GM19193 (cell line): ENCODE measurements around the gene JMJD4.

ENCODE experiments used
- POLR2A ChIP-seq: IDR thresholded peaks from 4 replicates; pipeline ENCODE4 v1.6.1; 2011; ENCODE audit not compliant: insufficient read depth, insufficient read length; ENCODE audit errors: extremely low read depth

JMJD4 gene

GRCh38 chr1:227762231-227762911 lies 27.3 kb upstream of the JMJD4 start:
- no peak for TF ChIP-seq POLR2A

- TF ChIP-seq POLR2A: no peak
Observed at GRCh38 chr1:227761621-227762230, 26.6 kb upstream of the JMJD4 start.

DNA sequence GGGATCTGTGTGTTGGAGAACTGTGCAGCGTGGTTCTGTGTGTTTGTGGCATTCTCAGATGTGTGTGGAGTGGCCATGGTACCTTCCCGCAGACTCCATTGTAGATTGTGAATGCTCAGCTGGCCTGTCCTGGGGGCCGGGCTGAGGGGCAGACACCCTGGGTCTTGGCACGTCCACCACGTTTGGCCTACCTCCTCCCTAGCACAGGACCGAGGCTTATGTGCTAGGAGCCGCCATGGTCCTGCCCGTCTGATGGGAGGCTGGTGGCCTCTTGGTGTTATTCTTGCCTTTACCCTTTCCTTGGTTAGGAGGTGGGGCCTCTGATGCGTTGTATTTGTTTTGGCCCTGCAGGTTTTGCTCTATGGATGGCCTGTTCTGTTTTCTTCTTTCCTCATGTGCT lies 25.3 kb upstream of the JMJD4 start:
- no peak for TF ChIP-seq POLR2A

- TF ChIP-seq POLR2A: no peak
Observed at GRCh38 chr1:227759341-227760300, 24.5 kb upstream of the JMJD4 start.

GRCh38 chr1:227758366-227758765 lies 23.3 kb upstream of the JMJD4 start:
- TF ChIP-seq POLR2A: no peak

DNA sequence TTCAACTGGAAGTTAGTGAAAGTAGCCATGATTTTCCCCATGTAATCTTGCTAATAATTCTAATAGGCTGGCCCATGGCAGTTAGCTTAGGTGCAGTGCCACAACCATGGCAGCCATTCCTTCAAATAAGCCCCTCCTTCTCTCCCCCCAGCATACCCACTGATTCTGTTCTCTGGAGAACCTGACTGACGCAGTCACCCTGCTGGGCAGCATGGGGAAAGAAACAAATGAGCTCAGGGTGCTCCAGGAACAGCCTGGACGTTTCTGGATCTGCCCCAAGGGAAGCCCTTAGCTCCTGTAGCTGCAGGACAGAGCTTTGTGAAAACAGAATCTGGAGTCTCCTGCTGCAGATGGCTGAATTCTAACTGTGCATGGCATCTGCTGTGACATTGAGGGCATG lies 22.7 kb upstream of the JMJD4 start:
- TF ChIP-seq POLR2A: no peak

DNA sequence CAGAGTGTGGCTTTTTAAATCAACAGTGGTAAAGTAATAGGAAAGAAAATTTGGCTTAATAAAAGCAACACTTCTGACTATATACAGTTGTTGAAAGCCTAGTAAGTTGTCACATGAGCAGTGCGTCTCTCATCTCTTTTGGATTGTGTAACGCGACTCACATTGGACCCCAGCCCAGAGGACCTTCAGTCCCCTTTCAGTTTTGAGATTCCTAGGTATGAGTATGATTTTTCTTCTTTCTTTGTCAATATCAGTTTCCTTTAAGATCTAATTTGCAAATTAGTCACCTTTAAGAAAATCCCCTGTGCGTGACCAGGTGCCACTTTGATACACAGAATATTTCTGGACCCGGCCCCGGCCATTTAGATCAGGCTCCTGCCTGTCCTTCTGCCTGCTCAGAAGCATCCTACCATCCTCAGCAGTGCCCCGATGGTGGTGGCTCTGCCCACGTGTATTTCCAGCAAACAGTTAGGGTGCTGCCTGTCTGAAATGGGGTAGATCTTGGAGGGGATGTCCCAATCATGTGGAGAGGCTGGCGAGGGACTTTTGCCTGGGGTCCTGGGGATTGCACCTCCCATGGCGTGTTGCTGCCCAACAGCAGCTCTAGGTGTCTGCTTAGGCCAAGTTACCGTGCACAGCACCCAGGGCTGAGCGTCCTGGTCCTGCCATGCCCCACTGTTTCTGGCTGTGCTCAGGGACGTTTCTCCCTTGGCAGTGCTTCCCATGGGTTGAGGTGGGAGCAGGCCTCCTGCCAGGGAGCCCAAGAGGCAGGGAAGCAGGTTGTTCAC lies 21.3 kb upstream of the JMJD4 start:
- no peak for TF ChIP-seq POLR2A

DNA sequence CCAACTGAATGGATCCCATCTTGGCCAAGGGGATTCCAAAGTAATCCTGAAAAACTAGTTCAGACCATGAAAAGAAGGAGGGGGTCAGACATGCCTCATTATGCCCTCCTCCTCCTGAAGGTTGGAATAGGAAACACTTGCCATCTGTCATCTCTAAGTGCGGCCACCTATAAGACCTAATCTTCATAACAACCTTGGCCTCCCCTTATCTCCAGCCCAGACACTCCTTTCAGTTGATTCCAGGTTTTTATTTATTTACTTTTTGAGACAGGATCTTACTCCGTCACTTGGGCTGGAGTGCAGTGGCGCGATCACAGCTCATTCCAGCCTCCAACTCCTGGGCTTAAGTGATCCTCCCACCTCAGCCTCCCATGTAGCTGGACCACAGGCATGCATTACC lies 19.9 kb upstream of the JMJD4 start:
- no peak for TF ChIP-seq POLR2A

DNA sequence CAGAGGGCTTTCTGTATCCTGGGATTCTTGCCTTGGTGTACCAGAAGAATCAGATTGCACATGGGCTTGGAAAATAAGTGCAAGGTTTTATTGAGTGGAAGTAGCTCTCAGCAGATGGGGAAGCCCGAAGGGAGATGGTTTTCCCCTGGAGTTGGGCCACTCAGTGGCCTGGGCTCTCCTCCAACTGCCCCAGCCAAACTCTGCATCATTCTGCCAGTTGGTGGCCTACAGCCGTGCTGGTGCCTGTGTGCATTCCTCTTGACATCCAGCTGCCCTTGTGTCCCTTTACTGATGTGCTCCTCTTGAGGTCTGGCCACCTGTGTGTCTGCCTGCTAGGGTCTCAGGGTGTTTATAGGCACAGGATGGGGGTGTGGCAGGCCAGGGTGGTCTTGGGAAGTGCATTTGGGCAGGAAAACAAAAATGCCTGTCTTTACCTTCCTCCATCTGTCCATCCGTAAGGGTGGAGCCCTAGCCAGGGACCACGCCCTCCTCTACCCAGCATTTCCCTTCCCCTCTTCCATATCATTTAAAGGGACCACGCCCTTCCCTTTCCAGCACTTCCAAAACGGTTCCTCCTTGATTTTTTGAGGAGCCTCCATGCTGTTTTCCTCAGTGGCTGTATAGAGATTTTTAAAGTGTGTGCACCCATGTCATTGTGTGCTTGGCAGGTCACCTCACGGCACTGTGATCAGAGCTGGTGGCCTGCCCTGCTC lies 19.1 kb upstream of the JMJD4 start:
- TF ChIP-seq POLR2A: no peak

DNA sequence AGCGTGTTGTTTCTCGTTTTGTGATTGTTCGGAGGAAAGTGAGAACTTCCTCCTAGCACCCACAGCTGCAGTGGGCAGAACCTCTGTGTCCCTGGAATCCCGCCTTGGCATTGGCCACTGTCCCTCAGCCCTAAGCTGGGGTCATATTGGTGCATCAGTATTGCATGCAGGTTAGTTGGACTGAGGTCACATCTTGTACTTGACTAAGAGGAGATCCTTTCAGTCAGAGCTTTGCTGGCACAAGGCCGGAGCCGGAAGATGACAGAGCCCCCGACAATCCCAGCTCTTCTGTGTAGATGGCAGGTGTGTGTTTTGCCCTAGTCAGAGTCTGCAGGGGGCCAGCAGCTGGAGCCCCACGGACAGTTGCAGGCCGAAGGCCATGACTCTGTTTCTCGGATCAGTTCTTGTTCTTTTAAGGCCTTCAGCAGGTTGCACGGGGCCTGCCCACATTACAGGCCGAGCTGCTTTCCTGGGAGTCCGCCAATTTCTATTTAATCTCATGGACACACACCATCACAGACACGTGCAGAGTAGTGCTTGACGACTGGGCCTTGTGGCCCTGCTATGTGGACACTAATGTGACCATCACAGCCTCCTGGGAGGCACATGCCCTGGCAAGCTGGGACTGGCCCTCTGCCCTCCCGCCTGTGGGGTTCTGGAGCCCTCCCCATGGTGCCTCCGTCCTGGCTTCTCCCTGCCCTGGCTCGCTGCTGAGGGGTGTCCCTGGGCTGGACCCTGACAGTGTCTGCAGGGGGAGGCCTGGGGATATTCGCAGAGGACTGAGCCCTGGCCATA lies 15.0 kb upstream of the JMJD4 start:
- TF ChIP-seq POLR2A: no peak

- TF ChIP-seq POLR2A: no peak
Observed at GRCh38 chr1:227749225-227749624, 14.1 kb upstream of the JMJD4 start.

GRCh38 chr1:227748496-227749182 lies 13.5 kb upstream of the JMJD4 start:
- TF ChIP-seq POLR2A: no peak

- TF ChIP-seq POLR2A: no peak
Observed at GRCh38 chr1:227747948-227748495, 12.9 kb upstream of the JMJD4 start.

GRCh38 chr1:227747382-227747781 lies 12.3 kb upstream of the JMJD4 start:
- no peak for TF ChIP-seq POLR2A
